Testis (tissue), 2 donors: ENCODE results near the gene IRF3.
A peak's percentile ranks its signal among the peaks of the same experiment; 100 is the strongest.

Experiments
- CTCF ChIP-seq, 3 experiments: fragments of 450-650 bp in 2 of 3; fragments of 200-600 bp in 1 of 3; sonication (generic) in 1 of 3; IDR thresholded peaks; one replicate each; pipeline ENCODE4 v1.5.1; 2016 to 2019; ENCODE audit warnings: antibody characterized with exemption in 3 of 3, mild to moderate bottlenecking in 2 of 3, moderate library complexity in 1 of 3
- POLR2A ChIP-seq: fragments of 450-650 bp; IDR thresholded peaks from one replicate; pipeline ENCODE4 v1.6.1; 2017; ENCODE audit warnings: antibody characterized with exemption, mild to moderate bottlenecking, moderate library complexity

DNA sequence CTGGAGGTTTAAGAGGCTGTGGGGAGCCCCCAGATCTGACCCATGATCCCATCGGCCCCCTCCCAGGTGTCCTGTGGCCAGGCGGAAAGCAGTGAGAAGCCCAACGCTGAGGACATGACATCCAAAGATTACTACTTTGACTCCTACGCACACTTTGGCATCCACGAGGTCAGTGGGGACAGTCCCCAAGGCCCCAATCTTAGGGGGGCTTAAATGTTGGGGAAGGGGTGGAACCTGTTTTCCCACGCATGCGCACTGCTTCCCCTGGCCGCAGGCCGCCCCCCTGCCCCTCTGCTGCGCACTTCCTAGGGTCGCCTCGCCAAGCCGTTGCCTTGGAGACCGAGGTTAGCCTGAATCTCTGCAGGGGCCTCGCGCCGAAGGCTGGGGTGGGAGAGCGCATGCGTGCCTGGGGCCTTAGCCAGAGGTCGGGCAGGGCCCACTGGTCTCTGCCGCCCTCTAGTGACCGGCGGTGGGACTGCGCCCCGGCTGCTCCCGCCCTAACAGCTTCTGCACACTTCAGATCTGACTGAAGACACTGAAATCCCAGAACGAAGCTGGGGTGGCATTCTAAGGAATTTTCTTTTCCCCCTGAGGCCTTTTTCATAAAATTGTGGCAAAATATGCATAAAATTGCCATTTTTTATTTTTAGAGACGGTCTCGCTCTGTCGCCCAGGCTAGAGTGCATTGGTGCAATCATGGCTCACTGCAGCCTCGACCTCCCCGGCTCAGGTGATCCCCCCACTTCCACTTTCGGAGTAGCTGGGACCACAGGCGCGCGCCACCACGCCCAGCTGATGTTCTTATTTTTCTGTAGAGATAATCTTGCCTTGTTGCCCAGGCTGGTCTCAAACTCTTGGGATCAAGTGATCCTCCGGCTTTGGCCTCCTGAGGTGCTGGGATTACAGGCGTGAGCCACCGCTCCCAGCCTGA lies 15.0 kb upstream of the IRF3 start:
- TF ChIP-seq POLR2A (no peak), CTCF (IDR thresholded peaks at IDR 0.05) (peak; percentile 95 to 100 (median 99))
